ENCODE data around the gene IFT20. TPM values are rescaled to one million over a fixed set of nuclear protein-coding genes. Genes with fewer than 3 reads are reported as not detected.

IFT20 gene
- total RNA-seq, 4 donors from 2014 or later, result 7.2 to 46.0 (median 32.4) TPM

DNA sequence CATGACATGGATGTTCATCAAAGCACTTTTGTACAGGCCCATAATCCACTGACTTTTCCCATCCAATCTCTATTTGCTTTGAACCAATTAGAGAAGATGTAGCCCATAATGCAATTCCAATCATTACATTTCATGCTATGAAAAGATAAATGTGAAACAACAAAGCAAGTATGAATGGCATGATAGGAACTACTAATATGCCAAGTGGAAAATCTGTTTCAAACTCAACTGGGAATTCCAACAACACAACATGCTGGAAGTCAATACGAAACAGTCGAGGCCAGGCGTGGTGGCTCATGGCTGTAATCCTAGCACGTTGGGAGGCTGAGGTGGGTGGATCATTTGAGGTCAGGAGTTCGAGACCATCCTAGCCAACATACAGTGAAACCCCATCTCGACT, 55.9 kb downstream of the IFT20 start:
- 76 to 89% methylated on average over 6 of the region's 6 CpGs for WGBS, 2 donors (ENCODE audit: low coverage in 1 of 2)
- in situ Hi-C loops (cut with MboI; ENCODE audit: low pct_ligation_motif_present in 1 of 4, low pct_unique_long_range_greater_than_20kb in 1 of 4, low sequenced_read_pairs in 3 of 4) (no loop called here), intact Hi-C loops (cut with DNase I; ENCODE audit: low total_unique reads) (no loop called here)

More for the DNA sequence above, 55.9 kb downstream of the IFT20 start:
- Histone ChIP-seq H3K27me3 (peaks cover 9% of the 10 kb centered on the region), H3K9me3 (no peaks in the 10 kb centered on the region), H3K4me1 (peaks cover 0 to 2% (median 0%) of the 10 kb centered on the region in 4 donors), H3K4me3 (no peak overlapping the region), H3K36me3 (no peaks in the 10 kb centered on the region), H3K27ac (no peak overlapping the region)
- no peak for DNase-seq
- no peak for TF ChIP-seq POLR2AphosphoS5 (IDR thresholded peaks at IDR 0.05)
- TF ChIP-seq EP300 (IDR thresholded peaks at IDR 0.05; ENCODE audit: low read depth), result no peak
- TF ChIP-seq, protein P1, sequence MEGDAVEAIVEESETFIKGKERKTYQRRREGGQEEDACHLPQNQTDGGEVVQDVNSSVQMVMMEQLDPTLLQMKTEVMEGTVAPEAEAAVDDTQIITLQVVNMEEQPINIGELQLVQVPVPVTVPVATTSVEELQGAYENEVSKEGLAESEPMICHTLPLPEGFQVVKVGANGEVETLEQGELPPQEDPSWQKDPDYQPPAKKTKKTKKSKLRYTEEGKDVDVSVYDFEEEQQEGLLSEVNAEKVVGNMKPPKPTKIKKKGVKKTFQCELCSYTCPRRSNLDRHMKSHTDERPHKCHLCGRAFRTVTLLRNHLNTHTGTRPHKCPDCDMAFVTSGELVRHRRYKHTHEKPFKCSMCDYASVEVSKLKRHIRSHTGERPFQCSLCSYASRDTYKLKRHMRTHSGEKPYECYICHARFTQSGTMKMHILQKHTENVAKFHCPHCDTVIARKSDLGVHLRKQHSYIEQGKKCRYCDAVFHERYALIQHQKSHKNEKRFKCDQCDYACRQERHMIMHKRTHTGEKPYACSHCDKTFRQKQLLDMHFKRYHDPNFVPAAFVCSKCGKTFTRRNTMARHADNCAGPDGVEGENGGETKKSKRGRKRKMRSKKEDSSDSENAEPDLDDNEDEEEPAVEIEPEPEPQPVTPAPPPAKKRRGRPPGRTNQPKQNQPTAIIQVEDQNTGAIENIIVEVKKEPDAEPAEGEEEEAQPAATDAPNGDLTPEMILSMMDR (IDR thresholded peaks at IDR 0.05), result no peak
- TF ChIP-seq POLR2A (IDR thresholded peaks at IDR 0.05), result no peak

Other genes with a start within 250 kb of the IFT20 start
- gene TMEM97, start 16.3 kb downstream of the IFT20 start, total RNA-seq, result 10 to 100 TPM in 1 of 4 donors, 1 to 10 TPM in 2, not detected in 1; 4.5 to 57.7 (median 8.9) TPM
- 100 to 1,000 TPM in 1 of 4 donors, 10 to 100 TPM in 3; 25.6 to 137 (median 49.4) TPM for gene TNFAIP1, start 289 bp upstream of the IFT20 start, total RNA-seq
- gene POLDIP2, start 22.1 kb upstream of the IFT20 start, total RNA-seq, result 10 to 100 TPM; 54.9 to 95.3 (median 66.5) TPM
- not detected for gene SEBOX, start 29.7 kb upstream of the IFT20 start, total RNA-seq
- gene VTN, start 34.8 kb upstream of the IFT20 start, total RNA-seq, result not detected
- 10 to 100 TPM in 2 of 4 donors, 1 to 10 TPM in 2; 6.0 to 22.1 (median 9.5) TPM for gene SARM1, start 36.2 kb upstream of the IFT20 start, total RNA-seq
- 10 to 100 TPM in 2 of 4 donors, 1 to 10 TPM in 2; 7.5 to 15.9 (median 11.0) TPM for gene SLC46A1, start 70.7 kb upstream of the IFT20 start, total RNA-seq
- 10 to 100 TPM in 3 of 4 donors, not detected in 1; 49.7 to 95.0 (median 50.3) TPM for gene SLC13A2, start 138.2 kb upstream of the IFT20 start, total RNA-seq
- gene FOXN1, start 170.9 kb upstream of the IFT20 start, total RNA-seq, result under 1 TPM in 2 of 4 donors, not detected in 2; 0.14 to 0.32 TPM
- gene UNC119, start 217.2 kb upstream of the IFT20 start, total RNA-seq, result 10 to 100 TPM; 16.4 to 52.4 (median 32.8) TPM
- gene PIGS, start 236.1 kb upstream of the IFT20 start, total RNA-seq, result 100 to 1,000 TPM in 2 of 4 donors, 10 to 100 TPM in 2; 18.1 to 182 (median 87.6) TPM
- 10 to 100 TPM in 2 of 4 donors, 1 to 10 TPM in 2; 3.0 to 46.1 (median 18.7) TPM for gene ALDOC, start 241.4 kb upstream of the IFT20 start, total RNA-seq